Activated effector memory CD4-positive, alpha-beta T cell treated with Interleukin-2 at 50 U/mL for 16 hours (primary cell): Measurements from ENCODE around the gene RACGAP1.

Experiments used
- DNase-seq: peaks from one replicate; pipeline ENCODE4 v3.0.0-alpha.2; 2020

The RACGAP1 gene

GRCh38 chr12:49984476-49985359 is 40.6 kb downstream of the RACGAP1 start:
- no peak for DNase-seq

- DNase-seq: no peak
Observed at GRCh38 chr12:49983892-49984291, 41.4 kb downstream of the RACGAP1 start.

GRCh38 chr12:49982246-49983087 is 42.8 kb downstream of the RACGAP1 start:
- no peak for DNase-seq

- DNase-seq: no peak
Observed at GRCh38 chr12:49980501-49981349, 44.6 kb downstream of the RACGAP1 start.

GRCh38 chr12:49979791-49980190 is 45.5 kb downstream of the RACGAP1 start:
- DNase-seq: no peak

- DNase-seq: no peak
Observed at GRCh38 chr12:49979016-49979586, 46.2 kb downstream of the RACGAP1 start.

GRCh38 chr12:49978125-49978524 is 47.2 kb downstream of the RACGAP1 start:
- no peak for DNase-seq

- DNase-seq: no peak
Observed at GRCh38 chr12:49976557-49976956, 48.7 kb downstream of the RACGAP1 start.

GRCh38 chr12:49975318-49975761 is 50.0 kb downstream of the RACGAP1 start:
- no peak for DNase-seq

GRCh38 chr12:49974677-49975317 is 50.5 kb downstream of the RACGAP1 start:
- DNase-seq: no peak

- DNase-seq: no peak
Observed at GRCh38 chr12:49974231-49974675, 51.0 kb downstream of the RACGAP1 start.

- DNase-seq: no peak
Observed at GRCh38 chr12:49973361-49973830, 51.9 kb downstream of the RACGAP1 start.

- no peak for DNase-seq
Observed at GRCh38 chr12:49972641-49973360, 52.5 kb downstream of the RACGAP1 start, which contains the start of gene AQP6. Gene AQP6, plus strand, starts transcription at chr12:49972947. Its CDS starts 227 bp downstream, at chr12:49973174.

- DNase-seq: no peak
Observed at GRCh38 chr12:49972129-49972528, 53.2 kb downstream of the RACGAP1 start.

- no peak for DNase-seq
Observed at GRCh38 chr12:49971141-49971540, 54.2 kb downstream of the RACGAP1 start.

- no peak for DNase-seq
Observed at GRCh38 chr12:49970658-49971057, 54.6 kb downstream of the RACGAP1 start.

- DNase-seq: no peak
Observed at GRCh38 chr12:49969651-49970429, 55.5 kb downstream of the RACGAP1 start.

- DNase-seq: no peak
Observed at GRCh38 chr12:49969027-49969426, 56.3 kb downstream of the RACGAP1 start.

GRCh38 chr12:49968471-49968870 is 56.8 kb downstream of the RACGAP1 start:
- no peak for DNase-seq

GRCh38 chr12:49967777-49968250 is 57.5 kb downstream of the RACGAP1 start:
- DNase-seq: no peak
